GM23338 (cell line): Measurements from ENCODE around the gene GPX6. TPM values are rescaled to one million over a fixed set of nuclear protein-coding genes. Genes with fewer than 3 reads are reported as not detected.

Source experiments
- ATAC-seq: fragments of 200-7000 bp; cut with Tn5 transposase; 3 replicates; pipeline ENCODE4 v1.9.1; 2020
- DNase-seq: peaks from one replicate; pipeline ENCODE4 v3.0.0-alpha.2; 2015; ENCODE audit warnings: low spot score
- H2AFZ ChIP-seq: fragments of 200-600 bp; sonication (generic); 2 replicates; pipeline ENCODE4 v1.8.0; 2016; ENCODE audit warnings: antibody characterized with exemption, mild to moderate bottlenecking, moderate library complexity
- H3F3A ChIP-seq: fragments of 200-600 bp; sonication (generic); replicated peaks from 2 replicates; pipeline ENCODE4 v1.8.0; 2017; ENCODE audit warnings: antibody characterized with exemption, mixed run types, low read depth
- H3K27ac ChIP-seq: fragments of 200-600 bp; sonication (generic); 2 replicates; pipeline ENCODE4 v1.6.1; 2016; ENCODE audit warnings: low read depth
- H3K27me3 ChIP-seq: fragments of 200-600 bp; sonication (generic); 2 replicates; pipeline ENCODE4 v1.8.0; 2016; ENCODE audit warnings: mild to moderate bottlenecking, mixed run types, moderate library complexity; ENCODE audit not compliant: insufficient read depth
- H3K36me3 ChIP-seq: fragments of 200-600 bp; sonication (generic); 2 replicates; pipeline ENCODE4 v1.8.0; 2016; ENCODE audit warnings: mild to moderate bottlenecking; ENCODE audit not compliant: insufficient read depth
- H3K4me1 ChIP-seq: fragments of 200-600 bp; sonication (generic); 2 replicates; pipeline ENCODE4 v1.8.0; 2016; ENCODE audit warnings: mild to moderate bottlenecking, moderate library complexity; ENCODE audit not compliant: insufficient read depth
- H3K4me2 ChIP-seq: fragments of 200-600 bp; sonication (generic); 2 replicates; pipeline ENCODE4 v1.7.1; 2017; ENCODE audit warnings: mixed run types
- H3K4me3 ChIP-seq: fragments of 200-600 bp; sonication (generic); 2 replicates; pipeline ENCODE4 v1.6.1; 2016; ENCODE audit warnings: mixed run types
- H3K79me2 ChIP-seq: fragments of 200-600 bp; sonication (generic); replicated peaks from 2 replicates; pipeline ENCODE4 v1.8.0; 2017; ENCODE audit warnings: mild to moderate bottlenecking; ENCODE audit not compliant: insufficient read depth
- H3K9me2 ChIP-seq: fragments of 200-600 bp; sonication (generic); 2 replicates; pipeline ENCODE4 v1.8.0; 2017; ENCODE audit not compliant: insufficient read depth
- H4K20me1 ChIP-seq: fragments of 200-600 bp; sonication (generic); replicated peaks from 2 replicates; pipeline ENCODE4 v1.8.0; 2017; ENCODE audit warnings: mild to moderate bottlenecking; ENCODE audit not compliant: insufficient read depth
- H3K27ac Mint-ChIP-seq: 2 replicates; pipeline ENCODE4 v1.8.0; 2020; ENCODE audit warnings: inconsistent platforms, mild to moderate bottlenecking, moderate library complexity, mixed read lengths
- H3K27me3 Mint-ChIP-seq: 3 replicates; pipeline ENCODE4 v1.8.0; 2022; ENCODE audit warnings: low read depth, mild to moderate bottlenecking, moderate library complexity, mixed read lengths, inconsistent platforms; ENCODE audit not compliant: insufficient read depth, poor library complexity
- H3K36me3 Mint-ChIP-seq: 3 replicates; pipeline ENCODE4 v1.8.0; 2021; ENCODE audit warnings: low read depth, mild to moderate bottlenecking, inconsistent platforms, moderate library complexity, mixed read lengths
- H3K4me1 Mint-ChIP-seq: 3 replicates; pipeline ENCODE4 v1.8.0; 2020; ENCODE audit warnings: mild to moderate bottlenecking, inconsistent platforms, mixed read lengths
- H3K4me3 Mint-ChIP-seq: 3 replicates; pipeline ENCODE4 v1.8.0; 2021; ENCODE audit warnings: moderate library complexity, mild to moderate bottlenecking, inconsistent platforms, mixed read lengths
- H3K9me3 Mint-ChIP-seq: 3 replicates; pipeline ENCODE4 v1.8.0; 2020; ENCODE audit warnings: moderate library complexity, mild to moderate bottlenecking, inconsistent platforms, mixed read lengths
- CREB1 ChIP-seq: fragments of 250-450 bp; sonication (Bioruptor Pico); IDR thresholded peaks from 2 replicates; pipeline ENCODE4 v1.5.0; 2020; ENCODE audit warnings: low read depth, mild to moderate bottlenecking, moderate library complexity
- ETS1 ChIP-seq: IDR thresholded peaks from 2 replicates; pipeline ENCODE4 v1.6.1; 2016; ENCODE audit warnings: antibody characterized with exemption
- EZH2 ChIP-seq: fragments of 200-600 bp; sonication (generic); IDR thresholded peaks from one replicate; pipeline ENCODE4 v1.8.0; 2017; ENCODE audit warnings: antibody characterized with exemption, mild to moderate bottlenecking, low read depth; ENCODE audit not compliant: unreplicated experiment
- EZH2phosphoT487 ChIP-seq: fragments of 200-600 bp; sonication (generic); IDR thresholded peaks from one replicate; pipeline ENCODE4 v1.8.1; 2018; ENCODE audit warnings: antibody characterized with exemption; ENCODE audit not compliant: unreplicated experiment
- JUNB ChIP-seq: IDR thresholded peaks from one replicate; pipeline ENCODE4 v1.6.1; 2016; ENCODE audit warnings: antibody characterized with exemption; ENCODE audit not compliant: unreplicated experiment
- NANOG ChIP-seq: IDR thresholded peaks from 2 replicates; pipeline ENCODE4 v1.6.1; 2016; ENCODE audit warnings: antibody characterized with exemption, borderline replicate concordance
- POLR2AphosphoS5 ChIP-seq: IDR thresholded peaks from 2 replicates; pipeline ENCODE4 v1.6.1; 2016; ENCODE audit warnings: antibody characterized with exemption, low read depth
- REST ChIP-seq: IDR thresholded peaks from one replicate; pipeline ENCODE4 v1.6.1; 2018; ENCODE audit warnings: antibody characterized with exemption; ENCODE audit not compliant: unreplicated experiment
- STAT1 ChIP-seq: IDR thresholded peaks from one replicate; pipeline ENCODE4 v1.6.1; 2016; ENCODE audit warnings: antibody characterized with exemption; ENCODE audit not compliant: unreplicated experiment
- ZNF114 ChIP-seq: fragments of 250-450 bp; sonication (Bioruptor Pico); IDR thresholded peaks from 2 replicates; pipeline ENCODE4 v1.5.0; 2020; ENCODE audit warnings: mild to moderate bottlenecking, moderate library complexity
- ZNF331 ChIP-seq: fragments of 250-450 bp; sonication (Bioruptor Pico); IDR thresholded peaks from 2 replicates; pipeline ENCODE4 v1.5.0; 2020; ENCODE audit warnings: low read depth, mild to moderate bottlenecking, moderate library complexity
- polyA plus RNA-seq: library from polyadenylated mRNA; unstranded; fragments of >200 nt; fragmentation: Nextera tagmentation; extraction: Ambion mirVana; gene quantifications from 2 replicates; pipeline ENCODE4 v1.2.1, GENCODE V29; 2016
- total RNA-seq: library from RNA; depleted of rRNA; stranded (reverse); fragments of >200 nt; shearing (Covaris generic); gene quantifications from 2 replicates; pipeline ENCODE4 v1.2.3, GENCODE V29; 2014
- TF ChIP-seq, protein P1 (sequence below), 2 experiments: fragments of 200-600 bp in 1 of 2; sonication (generic) in 1 of 2; conservative IDR thresholded peaks; 2 replicates each; pipeline versions ENCODE4 v1.5.1 to v1.6.1; 2016 to 2017; ENCODE audit warnings: antibody characterized with exemption in 2 of 2, low read depth in 2 of 2, mild to moderate bottlenecking in 2 of 2, moderate library complexity in 1 of 2
- TF ChIP-seq, protein P2 (sequence below): fragments of 250-450 bp; sonication (Bioruptor Pico); IDR thresholded peaks from 2 replicates; pipeline ENCODE4 v1.5.0; 2020; ENCODE audit warnings: mild to moderate bottlenecking, moderate library complexity

GPX6 gene
- total and polyA plus RNA-seq, 2 experiments from 2014 or later: not detected

DNA sequence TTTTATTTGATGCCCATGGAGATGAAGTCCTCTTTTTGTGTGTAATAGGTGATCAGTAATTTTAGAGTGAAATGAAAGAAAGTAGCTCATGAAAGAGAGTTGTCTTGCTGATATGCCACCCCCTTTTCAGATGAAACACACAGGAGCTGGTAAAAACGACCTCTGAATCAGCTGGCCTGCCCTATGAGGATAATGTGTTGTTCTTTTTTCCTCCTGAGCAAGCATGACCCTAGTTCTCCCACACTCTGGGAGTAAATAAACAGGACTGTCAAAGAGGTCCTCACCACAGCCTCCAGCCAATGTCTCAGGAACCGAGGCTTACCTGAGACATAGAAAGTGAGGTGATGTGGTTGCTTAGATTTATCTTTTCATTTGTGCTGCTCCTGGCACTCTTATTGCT, 39.5 kb upstream of the GPX6 start:
- Histone ChIP-seq H4K20me1 (no peaks in the 10 kb centered on the region), H3F3A (0 out of 2 replicates have a peak, but pooled peaks cover 2% of the 10 kb centered on the region), H3K9me2 (0 out of 2 replicates have a peak, but pooled peaks cover 4% of the 10 kb centered on the region), H3K4me1 (peaks cover 2% of the 10 kb centered on the region), H2AFZ (0 out of 2 replicates have a peak overlapping the region, but pooled peaks have one; percentile 97), H3K27me3 (peaks cover 64% of the 10 kb centered on the region), H3K79me2 (no peaks in the 10 kb centered on the region), H3K27ac (no peak overlapping the region), H3K4me2 (no peak overlapping the region), H3K4me3 (0 out of 2 replicates have a peak overlapping the region, but pooled peaks have one; percentile 70), H3K36me3 (no peaks in the 10 kb centered on the region)
- Mint-ChIP-seq H3K27ac (no peak overlapping the region), H3K4me1 (peaks cover 11% of the 10 kb centered on the region; the same call in 2 of the 3 replicates), H3K36me3 (no peaks in the 10 kb centered on the region), H3K4me3 (no peak overlapping the region), H3K27me3 (peaks cover 11% of the 10 kb centered on the region), H3K9me3 (no peaks in the 10 kb centered on the region)
- DNase-seq: no peak
- TF ChIP-seq JUNB: no peak
- TF ChIP-seq NANOG: no peak
- no peak for TF ChIP-seq ZNF331 (CRISPR knock-in tag)
- TF ChIP-seq REST: no peak
- TF ChIP-seq CREB1 (CRISPR knock-in tag): no peak
- no peak for TF ChIP-seq POLR2AphosphoS5
- TF ChIP-seq ZNF114 (CRISPR knock-in tag): no peak
- TF ChIP-seq EZH2: no peak
- no peak for TF ChIP-seq ETS1
- TF ChIP-seq, protein P1, sequence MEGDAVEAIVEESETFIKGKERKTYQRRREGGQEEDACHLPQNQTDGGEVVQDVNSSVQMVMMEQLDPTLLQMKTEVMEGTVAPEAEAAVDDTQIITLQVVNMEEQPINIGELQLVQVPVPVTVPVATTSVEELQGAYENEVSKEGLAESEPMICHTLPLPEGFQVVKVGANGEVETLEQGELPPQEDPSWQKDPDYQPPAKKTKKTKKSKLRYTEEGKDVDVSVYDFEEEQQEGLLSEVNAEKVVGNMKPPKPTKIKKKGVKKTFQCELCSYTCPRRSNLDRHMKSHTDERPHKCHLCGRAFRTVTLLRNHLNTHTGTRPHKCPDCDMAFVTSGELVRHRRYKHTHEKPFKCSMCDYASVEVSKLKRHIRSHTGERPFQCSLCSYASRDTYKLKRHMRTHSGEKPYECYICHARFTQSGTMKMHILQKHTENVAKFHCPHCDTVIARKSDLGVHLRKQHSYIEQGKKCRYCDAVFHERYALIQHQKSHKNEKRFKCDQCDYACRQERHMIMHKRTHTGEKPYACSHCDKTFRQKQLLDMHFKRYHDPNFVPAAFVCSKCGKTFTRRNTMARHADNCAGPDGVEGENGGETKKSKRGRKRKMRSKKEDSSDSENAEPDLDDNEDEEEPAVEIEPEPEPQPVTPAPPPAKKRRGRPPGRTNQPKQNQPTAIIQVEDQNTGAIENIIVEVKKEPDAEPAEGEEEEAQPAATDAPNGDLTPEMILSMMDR (conservative IDR thresholded peaks at IDR 0.05; ENCODE audit: low read depth in 2 of 2): no peak
- TF ChIP-seq, protein P2, sequence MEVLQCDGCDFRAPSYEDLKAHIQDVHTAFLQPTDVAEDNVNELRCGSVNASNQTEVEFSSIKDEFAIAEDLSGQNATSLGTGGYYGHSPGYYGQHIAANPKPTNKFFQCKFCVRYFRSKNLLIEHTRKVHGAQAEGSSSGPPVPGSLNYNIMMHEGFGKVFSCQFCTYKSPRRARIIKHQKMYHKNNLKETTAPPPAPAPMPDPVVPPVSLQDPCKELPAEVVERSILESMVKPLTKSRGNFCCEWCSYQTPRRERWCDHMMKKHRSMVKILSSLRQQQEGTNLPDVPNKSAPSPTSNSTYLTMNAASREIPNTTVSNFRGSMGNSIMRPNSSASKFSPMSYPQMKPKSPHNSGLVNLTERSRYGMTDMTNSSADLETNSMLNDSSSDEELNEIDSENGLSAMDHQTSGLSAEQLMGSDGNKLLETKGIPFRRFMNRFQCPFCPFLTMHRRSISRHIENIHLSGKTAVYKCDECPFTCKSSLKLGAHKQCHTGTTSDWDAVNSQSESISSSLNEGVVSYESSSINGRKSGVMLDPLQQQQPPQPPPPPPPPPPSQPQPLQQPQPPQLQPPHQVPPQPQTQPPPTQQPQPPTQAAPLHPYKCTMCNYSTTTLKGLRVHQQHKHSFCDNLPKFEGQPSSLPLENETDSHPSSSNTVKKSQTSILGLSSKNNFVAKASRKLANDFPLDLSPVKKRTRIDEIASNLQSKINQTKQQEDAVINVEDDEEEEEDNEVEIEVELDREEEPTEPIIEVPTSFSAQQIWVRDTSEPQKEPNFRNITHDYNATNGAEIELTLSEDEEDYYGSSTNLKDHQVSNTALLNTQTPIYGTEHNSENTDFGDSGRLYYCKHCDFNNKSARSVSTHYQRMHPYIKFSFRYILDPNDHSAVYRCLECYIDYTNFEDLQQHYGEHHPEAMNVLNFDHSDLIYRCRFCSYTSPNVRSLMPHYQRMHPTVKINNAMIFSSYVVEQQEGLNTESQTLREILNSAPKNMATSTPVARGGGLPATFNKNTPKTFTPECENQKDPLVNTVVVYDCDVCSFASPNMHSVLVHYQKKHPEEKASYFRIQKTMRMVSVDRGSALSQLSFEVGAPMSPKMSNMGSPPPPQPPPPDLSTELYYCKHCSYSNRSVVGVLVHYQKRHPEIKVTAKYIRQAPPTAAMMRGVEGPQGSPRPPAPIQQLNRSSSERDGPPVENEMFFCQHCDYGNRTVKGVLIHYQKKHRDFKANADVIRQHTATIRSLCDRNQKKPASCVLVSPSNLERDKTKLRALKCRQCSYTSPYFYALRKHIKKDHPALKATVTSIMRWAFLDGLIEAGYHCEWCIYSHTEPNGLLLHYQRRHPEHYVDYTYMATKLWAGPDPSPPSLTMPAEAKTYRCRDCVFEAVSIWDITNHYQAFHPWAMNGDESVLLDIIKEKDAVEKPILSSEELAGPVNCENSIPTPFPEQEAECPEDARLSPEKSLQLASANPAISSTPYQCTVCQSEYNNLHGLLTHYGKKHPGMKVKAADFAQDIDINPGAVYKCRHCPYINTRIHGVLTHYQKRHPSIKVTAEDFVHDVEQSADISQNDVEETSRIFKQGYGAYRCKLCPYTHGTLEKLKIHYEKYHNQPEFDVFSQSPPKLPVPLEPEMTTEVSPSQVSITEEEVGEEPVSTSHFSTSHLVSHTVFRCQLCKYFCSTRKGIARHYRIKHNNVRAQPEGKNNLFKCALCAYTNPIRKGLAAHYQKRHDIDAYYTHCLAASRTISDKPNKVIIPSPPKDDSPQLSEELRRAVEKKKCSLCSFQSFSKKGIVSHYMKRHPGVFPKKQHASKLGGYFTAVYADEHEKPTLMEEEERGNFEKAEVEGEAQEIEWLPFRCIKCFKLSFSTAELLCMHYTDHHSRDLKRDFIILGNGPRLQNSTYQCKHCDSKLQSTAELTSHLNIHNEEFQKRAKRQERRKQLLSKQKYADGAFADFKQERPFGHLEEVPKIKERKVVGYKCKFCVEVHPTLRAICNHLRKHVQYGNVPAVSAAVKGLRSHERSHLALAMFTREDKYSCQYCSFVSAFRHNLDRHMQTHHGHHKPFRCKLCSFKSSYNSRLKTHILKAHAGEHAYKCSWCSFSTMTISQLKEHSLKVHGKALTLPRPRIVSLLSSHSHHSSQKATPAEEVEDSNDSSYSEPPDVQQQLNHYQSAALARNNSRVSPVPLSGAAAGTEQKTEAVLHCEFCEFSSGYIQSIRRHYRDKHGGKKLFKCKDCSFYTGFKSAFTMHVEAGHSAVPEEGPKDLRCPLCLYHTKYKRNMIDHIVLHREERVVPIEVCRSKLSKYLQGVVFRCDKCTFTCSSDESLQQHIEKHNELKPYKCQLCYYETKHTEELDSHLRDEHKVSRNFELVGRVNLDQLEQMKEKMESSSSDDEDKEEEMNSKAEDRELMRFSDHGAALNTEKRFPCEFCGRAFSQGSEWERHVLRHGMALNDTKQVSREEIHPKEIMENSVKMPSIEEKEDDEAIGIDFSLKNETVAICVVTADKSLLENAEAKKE (CRISPR knock-in tag): no peak
- TF ChIP-seq EZH2phosphoT487: no peak
- TF ChIP-seq STAT1: no peak
- ATAC-seq: no peak
